A549 treated with AZD9567 at 1 μM for 4 hours (cell line): Measurements from ENCODE around the gene KRT26. TPM values are rescaled to one million over a fixed set of nuclear protein-coding genes. Genes with fewer than 3 reads are reported as not detected.

ENCODE experiments used
- total RNA-seq: library from RNA; stranded (reverse); fragments of 200-300 nt; extraction: Qiagen RNA extraction; gene quantifications from 5 replicates; pipeline ENCODE4 v1.2.3, GENCODE V29; 2022; ENCODE audit not compliant: insufficient read depth

Gene KRT26
- not detected in 5 replicates for total RNA-seq

DNA sequence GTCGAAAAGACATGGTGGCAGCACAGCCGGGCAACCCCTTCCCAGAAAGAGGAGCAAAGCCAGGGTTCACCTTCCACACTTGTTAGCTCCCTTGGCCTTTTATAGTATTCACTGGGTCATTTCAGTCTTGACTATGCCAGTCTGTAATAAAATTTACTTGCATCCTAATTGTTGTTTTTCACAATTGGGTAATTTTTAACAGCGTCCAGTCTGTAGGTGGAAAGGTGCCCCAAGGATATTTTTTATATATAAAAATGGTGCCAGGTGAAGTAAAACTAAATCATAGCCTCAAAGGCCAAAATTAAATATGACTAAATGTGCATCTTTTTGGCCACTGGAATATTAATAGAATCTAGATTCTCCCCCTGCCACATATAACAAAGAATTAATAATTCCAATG, at the start of gene KRT26:
KRT26 (minus strand) TSS at position 101 of the 400 bp plus-strand sequence; CDS start at position 13, 88 bp downstream.

DNA sequence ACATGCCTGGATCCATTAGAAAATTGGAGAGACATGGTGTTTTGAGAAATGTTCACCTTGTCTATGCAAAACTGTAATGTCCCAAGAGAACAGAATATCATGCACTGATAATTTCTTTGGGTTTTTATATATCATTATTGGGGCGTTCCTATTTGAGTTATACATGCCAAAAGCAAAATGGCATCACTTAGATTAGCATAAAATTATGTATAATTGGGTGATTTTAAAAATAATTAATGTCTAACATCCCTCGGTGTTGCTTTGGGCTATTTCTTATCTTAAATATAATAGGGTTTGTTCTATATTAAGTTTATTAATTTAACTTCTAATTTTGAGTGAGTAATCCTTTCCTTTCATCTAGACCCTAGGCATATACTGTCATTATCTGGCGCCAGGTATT, 27.9 kb upstream of the KRT26 start, which contains the start of gene KRT28:
KRT28 (minus strand) TSS at position 101 of the 400 bp plus-strand sequence; CDS start at position 35, 66 bp downstream.

DNA sequence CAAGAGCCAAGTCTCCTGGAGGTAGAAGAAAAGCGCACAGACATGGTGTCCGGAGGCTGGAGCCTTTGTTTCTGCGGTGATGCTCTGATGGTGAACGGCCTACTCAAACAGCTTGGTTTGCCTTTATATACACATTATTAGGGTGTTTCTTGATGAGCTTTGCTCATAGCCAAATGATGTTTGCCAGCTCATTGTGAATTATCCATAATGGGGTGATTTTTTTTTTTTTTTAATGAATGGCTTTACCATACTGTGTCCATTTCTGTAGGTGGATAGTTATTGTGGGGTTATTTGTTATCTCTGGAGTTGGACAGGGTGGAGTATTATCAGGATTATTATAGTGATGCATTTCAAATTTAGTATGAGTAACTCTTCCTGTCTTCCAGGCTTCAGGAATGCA, 10.4 kb upstream of the KRT26 start, which contains the start of gene KRT27:
KRT27 (minus strand) TSS at position 101 of the 400 bp plus-strand sequence; CDS start at position 44, 57 bp downstream.

GRCh38 chr17:40755231-40755630, 16.8 kb downstream of the KRT26 start, which contains the start of gene KRT25:
TSS of gene KRT25 (minus strand) at chr17:40755331. CDS start at chr17:40755271, 60 bp downstream.

Other genes with a start within 250 kb of the KRT26 start
- 0.68 to 0.89 TPM (median 0.81 TPM) in 4 of 5 replicates, not detected in the other for gene CCR7, start 206.7 kb downstream of the KRT26 start, total RNA-seq
- gene SMARCE1, start 124.4 kb downstream of the KRT26 start, total RNA-seq: 98.4 to 106 TPM (median 105 TPM) in 5 replicates
- 0.21 to 0.65 TPM (median 0.38 TPM) in 4 of 5 replicates, not detected in the other for gene KRT222, start 107.0 kb downstream of the KRT26 start, total RNA-seq
- gene KRT24, start 68.4 kb downstream of the KRT26 start, total RNA-seq: not detected in 5 replicates
- not detected in 5 replicates for gene KRT25, start 16.9 kb downstream of the KRT26 start, total RNA-seq
- 0.12 TPM in 1 of 5 replicates, not detected in the others for gene KRT27, start 10.3 kb upstream of the KRT26 start, total RNA-seq
- gene KRT28, start 27.8 kb upstream of the KRT26 start, total RNA-seq: not detected in 5 replicates
- 51.8 to 115 TPM (median 108 TPM) in 5 replicates for gene KRT10, start 50.4 kb upstream of the KRT26 start, total RNA-seq
- not detected in 5 replicates for gene KRT12, start 95.0 kb upstream of the KRT26 start, total RNA-seq
- gene KRT20, start 113.0 kb upstream of the KRT26 start, total RNA-seq: 0.23 to 0.42 TPM (median 0.35 TPM) in 4 of 5 replicates, not detected in the other
- 0.07 to 0.26 TPM (median 0.07 TPM) in 3 of 5 replicates, not detected in the others for gene KRT23, start 165.4 kb upstream of the KRT26 start, total RNA-seq
- not detected in 5 replicates for gene KRT39, start 194.7 kb upstream of the KRT26 start, total RNA-seq
- not detected in 5 replicates for gene KRT40, start 212.1 kb upstream of the KRT26 start, total RNA-seq
- not detected in 5 replicates for gene KRTAP3-3, start 222.0 kb upstream of the KRT26 start, total RNA-seq
- 0.16 to 3.6 TPM (median 0.25 TPM) in 5 replicates for gene KRTAP3-2, start 227.7 kb upstream of the KRT26 start, total RNA-seq
- not detected in 5 replicates for gene KRTAP3-1, start 236.9 kb upstream of the KRT26 start, total RNA-seq